Activated CD4-positive, alpha-beta T cell treated with anti-CD3 and anti-CD28 coated beads, Interleukin-2, amount 50 U/mL, for 1 hour (primary cell): ENCODE results near the gene MEGF11.

Experiments
- DNase-seq: peaks from one replicate; pipeline ENCODE4 v3.0.0-alpha.2; 2020

The MEGF11 gene

DNA sequence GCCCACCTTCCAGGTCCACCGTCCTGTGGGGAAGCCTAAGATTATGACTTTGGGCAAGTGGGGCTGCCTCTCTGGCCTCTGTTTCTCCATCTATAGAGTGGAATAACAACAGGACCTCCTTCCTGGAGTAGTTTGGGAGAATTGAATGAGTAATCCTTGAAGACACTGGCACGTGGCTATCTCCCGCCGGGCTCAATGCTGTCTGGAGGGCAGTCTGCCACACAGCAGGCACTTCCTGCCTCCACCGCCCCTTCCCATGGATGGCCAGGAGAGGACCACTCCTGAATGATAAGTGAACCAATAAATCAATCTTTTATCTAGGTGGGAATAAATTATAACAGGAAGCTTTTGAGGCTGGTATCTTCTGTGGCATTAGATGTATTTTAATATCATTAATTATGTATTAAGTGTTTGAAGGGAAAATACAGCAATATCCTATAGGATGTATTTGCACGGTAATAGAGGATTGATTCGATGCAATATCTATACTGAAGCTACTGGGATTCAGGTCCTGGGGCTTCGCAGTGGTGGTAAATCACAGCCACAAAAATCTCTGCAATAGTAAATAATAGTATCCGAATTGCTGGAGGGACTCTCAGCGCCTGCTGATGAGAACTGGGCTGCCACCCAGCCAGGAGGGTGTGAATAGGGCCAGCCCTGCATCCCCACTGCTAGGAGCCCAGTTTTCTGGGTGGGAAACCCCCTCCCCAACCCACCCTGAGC lies 15.9 kb downstream of the MEGF11 start:
- no peak for DNase-seq

DNA sequence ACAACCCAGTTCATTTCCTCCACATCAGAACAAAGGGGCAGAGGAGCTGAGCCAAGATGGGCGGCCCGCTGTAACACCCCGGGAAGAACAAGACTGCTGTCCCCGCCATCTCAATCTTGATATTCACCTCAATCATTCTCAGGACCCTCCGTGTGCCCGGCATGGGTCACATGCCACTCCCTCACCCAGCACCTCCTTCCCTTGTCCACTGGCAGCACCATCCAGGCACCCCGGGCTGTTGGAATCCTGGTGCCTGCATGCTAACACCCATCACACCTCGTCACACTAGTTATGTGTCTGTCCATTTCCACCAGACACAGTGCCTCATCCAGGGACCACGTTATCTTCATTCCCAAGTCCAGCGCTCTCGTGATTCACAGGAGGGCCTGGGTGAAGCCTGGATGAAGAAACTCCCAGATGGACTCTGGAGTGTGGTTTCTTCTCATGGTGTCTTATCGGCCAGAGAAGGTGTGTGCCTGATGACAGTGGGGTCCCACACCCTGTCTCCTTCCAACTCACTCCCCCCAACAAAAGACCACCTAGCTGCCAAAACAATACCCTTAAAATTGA lies 16.7 kb downstream of the MEGF11 start:
- no peak for DNase-seq

DNA sequence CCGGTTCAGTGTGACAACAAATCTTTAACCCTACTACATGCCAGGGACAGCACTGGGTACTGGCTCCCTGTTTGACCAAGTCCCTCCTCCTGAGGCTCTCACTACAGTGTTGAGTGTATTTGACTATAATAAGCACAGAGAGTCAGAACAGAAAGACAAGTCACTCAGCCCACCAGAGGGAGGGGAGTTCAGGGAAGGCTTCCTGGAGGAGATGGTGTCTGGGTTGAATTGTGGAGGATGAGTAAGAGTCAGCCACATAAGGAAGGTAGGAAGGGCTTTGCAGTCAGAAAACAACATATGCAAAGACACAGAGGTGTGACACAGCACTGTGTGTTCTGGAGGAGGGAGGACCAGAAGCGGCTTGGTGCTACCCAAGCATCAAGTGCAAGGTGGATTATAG lies 17.7 kb downstream of the MEGF11 start:
- DNase-seq, result no peak

DNA sequence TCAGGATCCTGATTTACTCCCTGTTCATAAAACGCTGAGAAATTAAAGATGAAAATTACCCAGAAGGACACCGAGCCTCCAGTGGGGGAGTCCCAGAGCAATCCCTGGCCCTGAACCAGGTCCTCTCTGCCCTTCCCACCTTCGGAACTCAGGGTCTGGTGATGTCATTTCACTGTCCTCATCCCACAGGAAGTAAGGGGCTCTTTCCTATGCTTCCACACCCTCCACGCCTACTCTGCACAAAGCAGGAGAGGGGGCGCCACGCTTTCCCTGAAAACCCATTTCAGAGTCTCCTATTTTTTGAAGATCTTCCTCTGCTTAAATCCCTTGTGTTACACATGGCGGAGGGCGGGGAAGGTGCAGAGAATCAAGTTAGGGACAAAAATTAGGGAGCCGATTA lies 18.8 kb downstream of the MEGF11 start:
- no peak for DNase-seq

DNA sequence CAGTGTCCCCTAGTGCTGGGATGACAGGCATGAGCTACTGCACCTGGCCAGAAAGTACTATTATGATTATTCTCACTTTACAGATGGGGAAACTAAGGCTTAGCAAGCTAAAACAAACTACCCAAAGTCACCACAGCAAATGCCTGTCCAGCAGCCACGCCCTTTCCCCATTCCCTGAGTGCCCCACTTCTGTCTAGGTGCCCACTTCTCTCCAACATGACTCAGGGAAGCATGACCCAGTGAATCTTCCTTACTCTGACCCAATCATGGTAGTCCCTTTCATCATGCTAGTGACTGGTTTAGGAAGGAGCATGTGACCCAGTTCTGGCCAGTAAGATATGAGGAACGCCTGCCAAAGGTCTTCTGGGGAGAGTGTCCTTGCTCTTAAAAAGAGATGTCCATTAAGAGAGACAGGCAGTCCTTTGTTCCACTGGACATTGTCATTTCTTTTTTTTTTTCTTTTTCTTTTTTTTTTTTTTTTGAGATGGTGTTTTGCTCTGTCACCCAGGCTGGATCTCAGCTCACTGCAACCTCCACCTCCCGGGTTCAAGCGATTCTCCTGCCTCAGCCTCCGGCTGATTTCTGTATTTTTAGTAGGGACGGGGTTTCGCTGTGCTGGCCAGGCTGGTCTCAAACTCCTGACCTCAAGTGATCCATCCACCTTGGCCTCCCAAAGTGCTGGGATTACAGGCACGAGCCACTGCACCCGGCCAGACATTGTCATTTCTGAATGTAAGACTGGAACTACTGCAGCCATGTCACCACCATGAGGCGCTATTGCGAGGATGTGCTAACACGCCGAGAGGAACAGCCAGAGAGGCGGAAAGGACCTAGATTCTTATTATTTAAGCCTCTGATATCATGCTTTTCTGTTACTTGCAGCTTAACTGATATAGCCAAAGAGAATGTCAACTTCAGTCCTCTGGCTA lies 19.8 kb downstream of the MEGF11 start:
- no peak for DNase-seq

DNA sequence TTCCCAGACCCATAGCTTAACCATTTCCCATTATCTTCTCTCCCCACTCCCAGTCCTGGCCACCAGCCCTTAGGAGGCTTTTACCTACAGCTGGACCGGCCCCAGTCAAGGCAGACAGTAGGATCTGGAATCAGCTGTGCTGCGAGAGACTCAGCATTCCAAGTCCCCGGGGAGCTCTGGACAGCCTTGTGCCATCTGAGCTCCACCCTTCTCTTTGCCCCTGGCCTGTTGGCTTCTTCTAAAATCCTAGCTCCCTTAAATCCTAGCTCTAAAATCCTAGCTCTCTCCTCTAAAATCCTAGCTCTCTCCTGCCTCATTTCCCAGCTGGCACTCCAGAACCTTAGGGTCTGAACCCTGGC lies 21.3 kb downstream of the MEGF11 start:
- DNase-seq, result no peak

DNA sequence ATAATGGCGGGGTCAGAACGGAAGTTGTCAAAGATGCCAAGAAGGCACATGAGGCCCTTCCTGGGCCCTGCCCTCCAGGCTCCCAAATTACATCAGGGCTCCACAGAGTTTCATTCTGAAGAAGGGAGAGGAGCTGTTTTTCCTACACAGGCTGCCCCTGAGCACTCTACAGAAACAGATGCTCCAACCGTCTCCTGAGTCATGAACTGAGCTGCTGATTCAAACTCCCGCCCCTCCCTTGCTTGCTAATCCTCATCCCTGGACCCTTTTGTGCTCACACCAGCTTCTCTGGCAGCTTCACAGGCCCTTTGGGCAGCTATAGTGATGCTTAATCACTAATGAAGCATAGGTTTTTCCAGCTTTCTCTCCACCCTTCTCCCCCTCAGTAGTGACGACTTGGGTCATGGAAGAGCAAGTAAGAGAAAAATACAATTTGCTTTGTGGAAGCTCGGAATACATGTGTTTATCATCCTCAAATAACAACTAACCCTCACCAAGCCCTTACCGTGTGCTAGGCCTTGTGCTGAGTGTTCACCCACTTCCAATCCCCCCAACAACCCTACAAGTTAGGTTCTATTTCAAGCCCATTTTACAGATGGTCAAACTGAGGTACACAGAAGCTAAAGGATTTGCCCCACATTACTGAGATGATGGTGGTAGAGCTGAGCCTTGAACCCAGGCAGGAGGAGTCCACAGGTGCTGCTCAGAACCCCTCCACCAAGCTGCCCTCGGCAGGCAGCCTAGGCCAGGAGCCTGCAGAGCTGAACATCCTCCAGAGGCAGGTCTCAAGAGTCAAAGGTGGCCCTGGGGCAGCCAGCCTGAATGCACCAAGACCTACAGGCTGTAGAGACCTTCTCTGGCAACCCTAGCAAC lies 21.9 kb downstream of the MEGF11 start:
- no peak for DNase-seq

DNA sequence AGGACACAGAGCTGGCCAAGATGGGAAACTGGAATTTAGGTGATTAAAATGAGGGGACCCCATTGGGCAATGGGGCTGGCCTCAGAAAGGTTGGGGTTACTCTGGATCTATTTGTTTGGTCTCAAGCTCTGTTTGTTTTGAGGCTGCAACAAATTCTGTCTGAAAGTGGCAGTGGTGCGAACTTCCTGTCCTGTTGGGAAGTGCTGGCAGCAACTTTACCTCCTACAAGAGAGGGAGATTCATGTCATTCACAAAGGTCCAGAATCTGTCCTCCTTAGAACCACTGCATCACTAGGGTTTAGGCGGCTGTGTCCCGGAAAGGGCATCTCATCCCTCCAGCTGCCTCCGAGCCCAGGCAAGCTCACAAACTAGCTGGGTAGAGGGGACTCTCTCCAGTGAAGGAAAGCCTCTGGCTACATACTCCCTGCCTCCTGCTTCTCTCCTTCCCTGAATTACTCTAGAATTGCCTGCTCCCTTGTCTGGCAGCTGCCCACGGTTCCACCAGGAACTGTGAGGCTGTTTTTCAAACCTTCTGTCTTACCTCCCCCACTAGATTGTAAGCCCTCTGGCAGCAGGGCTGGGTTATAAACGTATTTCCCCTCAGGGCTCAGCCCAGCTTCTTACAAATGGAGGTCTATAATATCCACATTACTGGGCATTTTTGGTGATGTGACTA lies 23.6 kb downstream of the MEGF11 start:
- no peak for DNase-seq

DNA sequence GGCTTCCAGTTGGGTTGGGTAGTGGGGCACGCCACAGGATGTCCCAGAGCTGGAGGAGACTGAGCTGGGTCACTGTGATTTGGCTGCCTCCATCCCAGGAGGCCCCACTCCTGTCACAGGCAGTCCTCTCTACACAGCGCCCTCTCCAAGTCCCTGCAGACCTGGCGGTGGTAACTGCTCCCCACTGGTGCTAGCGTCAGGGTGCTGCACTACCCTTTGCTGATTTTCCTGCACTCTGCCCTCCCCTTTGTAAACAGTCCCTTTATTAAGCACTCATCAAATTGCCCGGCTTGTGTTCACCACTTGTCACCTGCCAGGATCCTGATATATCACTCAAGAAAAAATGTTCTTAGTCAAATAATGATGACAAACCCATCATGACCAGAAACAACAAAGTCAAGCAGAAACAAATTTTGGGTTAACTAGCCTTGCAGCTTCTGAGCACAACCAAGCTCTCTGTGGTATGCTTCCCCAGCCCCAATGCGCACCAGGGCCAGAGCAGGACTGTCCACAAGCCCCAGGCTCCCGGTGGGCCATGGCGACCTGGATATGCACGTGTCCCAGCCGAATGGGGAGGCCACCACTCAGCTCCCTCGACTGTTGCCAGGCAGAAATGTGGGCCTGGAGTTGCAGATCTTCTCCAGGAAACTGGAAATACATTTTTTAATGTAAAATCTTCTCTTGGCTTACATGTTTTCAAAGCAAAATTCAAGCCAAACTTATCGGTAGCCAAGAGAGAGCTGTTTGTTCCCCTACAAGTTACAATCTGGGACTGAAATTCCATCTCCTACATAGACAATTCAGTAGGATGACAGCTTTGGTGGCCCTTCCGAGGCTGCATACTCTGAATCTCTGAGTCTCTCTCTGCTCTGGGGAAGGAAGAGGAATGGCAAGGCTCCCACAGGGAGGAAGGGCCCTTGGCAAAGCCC lies 24.5 kb downstream of the MEGF11 start:
- DNase-seq, result no peak

DNA sequence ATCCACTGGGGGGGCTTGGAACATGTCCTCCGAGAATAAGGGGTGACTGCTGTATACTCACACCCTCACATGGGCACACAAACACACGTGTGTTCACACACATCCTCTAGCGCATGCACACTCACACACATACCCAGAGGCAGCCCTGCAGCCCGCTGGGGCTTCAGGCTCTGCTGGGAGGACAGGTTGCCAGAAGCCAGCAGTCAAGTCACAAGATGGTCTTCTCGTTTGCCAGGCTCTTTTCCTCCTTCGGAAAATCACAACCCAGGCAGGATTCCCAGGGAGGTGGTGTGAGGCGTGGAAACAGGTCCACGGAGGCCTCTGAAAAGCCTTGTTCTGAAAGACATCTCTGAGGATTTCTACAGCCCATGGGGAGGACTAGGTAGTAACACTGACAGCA lies 26.8 kb downstream of the MEGF11 start:
- no peak for DNase-seq

DNA sequence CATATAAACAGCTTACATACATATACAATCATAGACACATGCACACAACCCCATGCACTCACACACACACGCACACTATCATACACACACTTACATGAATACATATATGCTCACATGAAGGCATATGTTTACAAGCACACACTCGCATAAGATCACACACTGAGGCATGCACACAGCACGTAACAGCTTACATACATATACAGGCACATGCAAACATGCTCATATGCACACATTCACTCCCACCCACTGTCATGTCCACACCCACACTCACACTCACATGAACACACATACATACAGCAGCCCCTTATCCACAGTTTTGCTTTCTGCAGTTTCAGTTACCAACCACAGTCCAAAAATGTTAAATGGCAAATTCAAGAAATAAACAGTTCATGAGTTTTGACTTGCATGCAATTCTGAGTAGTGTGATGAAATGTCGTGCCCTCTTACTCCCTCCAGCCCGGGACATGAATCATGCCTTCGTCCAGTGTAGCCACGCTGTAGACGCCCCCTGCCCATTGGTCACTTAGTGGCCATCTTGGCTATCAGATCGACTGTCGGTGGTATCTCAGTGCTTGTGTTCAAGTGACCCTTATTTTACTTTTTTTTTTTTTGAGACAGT lies 27.8 kb downstream of the MEGF11 start:
- DNase-seq, result no peak

DNA sequence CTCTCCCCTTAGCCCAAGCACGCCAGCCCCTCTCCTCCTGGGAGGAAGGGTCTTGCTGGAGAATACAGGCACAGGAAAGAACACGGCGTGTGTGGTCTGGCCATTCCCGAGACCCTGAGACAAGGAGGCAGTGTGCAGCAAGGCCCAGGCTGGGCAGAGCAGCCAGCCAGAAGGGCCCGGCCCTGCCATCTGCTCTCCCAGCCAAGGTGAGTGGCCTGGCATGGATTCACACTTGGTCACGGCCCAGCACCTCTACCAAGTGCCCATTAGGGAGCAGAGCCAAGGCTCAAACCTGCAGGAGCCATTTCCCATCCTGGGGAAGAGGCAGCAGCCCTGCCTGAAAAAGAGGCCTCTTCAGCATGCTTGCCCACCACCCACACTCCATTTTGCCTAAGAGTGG lies 28.6 kb downstream of the MEGF11 start:
- DNase-seq, result no peak

DNA sequence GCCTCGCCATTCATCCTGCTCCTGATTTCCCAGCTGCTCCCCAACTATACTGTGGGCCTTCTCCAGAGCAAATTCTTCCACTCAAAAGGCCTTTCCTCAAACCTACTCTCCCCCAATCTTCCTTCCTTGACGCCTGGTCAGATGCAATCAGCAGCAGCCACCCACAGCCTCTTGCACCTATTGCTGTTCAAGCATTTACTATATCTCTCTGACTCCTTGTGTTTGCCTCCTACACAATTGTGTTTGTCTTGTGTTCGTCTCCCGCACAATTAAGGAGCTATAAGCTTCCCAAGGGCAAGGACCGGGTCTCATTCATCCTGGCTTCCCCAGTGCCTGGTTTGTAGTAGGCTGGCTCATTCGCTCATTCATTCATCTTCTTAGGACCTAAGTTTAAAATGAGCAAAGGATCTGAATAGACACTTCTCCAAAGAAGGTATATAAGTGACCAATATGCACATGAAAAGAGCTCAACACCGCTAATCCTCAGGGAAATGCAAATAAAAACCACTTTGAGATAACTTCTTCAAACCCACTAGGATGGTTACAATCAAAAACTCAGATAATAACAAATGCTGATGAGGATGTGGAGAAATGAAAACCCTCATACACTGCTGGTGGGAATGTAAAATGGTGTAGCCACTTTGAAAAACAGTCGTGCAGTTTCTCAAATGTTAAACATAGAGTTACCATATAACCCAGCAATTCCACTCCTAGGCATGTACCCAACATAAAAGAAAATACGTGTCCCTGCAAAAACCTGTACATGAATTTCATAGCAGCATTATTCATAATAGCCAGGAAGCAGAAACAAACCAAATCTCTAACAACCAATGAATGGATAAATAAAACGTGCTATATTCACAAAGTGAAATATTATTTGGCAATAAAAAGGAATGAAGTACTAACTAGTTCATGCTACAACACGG lies 31.0 kb downstream of the MEGF11 start:
- no peak for DNase-seq

DNA sequence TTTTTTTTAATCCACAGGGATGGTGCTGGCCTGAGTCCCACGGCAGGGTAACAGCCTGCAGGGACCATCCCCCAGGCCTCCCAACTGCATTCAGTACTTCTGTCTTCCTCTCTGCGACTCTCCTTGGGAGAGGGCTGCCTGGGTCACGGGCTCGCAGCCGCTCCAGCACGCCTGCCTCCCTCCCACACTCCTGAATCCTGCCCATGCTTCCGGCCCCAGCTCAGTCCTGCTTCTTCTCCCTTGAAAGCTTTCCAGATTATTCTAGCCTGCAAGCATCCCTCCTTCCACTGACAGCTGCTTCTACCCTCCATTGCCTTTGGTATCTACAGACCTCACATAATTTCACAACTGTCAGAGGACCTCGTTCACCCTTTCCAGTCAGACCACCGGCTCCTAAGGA lies 32.4 kb downstream of the MEGF11 start:
- DNase-seq, result no peak

DNA sequence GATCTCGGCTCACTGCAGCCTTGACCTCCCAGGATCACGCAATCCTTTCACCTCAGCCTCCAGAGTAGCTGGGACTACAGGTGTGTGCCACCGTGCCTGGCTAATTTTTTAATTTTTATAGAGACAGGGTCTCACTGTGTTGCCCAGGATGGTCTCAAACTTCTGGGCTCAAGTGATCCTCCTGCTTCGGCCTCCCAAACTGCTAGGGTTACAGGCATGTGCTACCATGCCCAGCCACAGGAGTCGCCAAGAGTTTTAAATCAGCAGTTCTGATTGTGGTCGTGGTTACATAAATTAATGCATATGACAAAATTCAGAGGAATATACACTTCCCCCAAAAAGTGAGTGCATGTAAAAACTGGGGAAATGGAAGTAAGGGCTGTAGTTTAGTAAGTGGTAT lies 32.9 kb downstream of the MEGF11 start:
- DNase-seq, result no peak

DNA sequence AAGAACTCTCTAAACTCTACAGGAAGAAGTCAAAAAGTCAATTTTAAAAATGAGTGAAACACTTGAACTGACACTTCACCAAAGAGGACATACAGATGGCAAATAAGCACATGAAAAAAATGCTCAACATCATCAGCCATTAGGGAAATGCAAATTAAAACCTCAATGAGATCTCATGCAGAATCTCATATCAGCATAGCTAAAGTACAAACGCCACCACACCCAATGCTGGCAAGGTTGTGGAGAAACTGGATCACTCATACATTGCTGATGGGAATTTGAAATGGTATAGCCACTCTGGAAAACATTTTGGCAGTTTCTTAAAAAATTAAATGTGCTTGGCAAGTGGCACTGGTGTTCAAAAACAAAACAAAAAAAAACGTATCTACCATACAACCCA lies 34.2 kb downstream of the MEGF11 start:
- no peak for DNase-seq

DNA sequence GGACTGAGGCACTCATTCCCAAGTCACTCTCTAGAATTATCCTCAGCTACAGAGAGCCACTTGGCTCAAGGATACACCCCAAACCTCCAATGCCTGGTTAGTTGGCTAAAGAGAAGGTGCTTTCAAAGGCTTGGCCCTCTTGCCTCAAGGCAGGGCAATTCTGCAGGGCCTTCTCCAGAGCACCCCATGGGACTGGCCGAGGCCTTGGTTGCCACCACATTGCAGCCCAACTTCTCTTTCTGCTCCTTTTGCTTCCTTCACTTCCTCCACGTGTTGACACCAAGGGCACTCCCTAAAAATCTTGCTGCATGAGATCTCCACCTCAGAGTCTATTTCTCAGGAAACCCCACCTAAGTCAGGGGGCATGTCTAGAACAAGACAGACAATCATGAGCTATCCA lies 36.7 kb downstream of the MEGF11 start:
- no peak for DNase-seq

DNA sequence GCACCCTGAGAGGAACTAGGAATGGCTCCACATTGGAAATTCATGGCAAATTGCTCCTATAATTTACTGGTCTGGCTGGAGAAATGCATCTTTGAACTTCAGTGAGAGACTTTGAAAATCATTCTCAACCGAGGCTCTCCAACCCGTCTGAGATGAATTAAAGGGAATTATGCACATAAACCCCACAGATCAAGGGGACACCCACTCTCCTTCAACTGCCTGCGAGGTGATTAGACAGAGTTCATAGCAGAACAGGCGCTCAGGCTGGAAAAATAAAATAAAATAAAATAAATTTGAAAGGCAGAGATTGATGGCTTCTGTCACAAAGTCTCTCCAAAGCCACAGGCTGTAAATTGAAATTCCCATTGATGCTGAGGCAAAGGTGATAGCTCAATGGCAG lies 37.7 kb downstream of the MEGF11 start:
- DNase-seq, result no peak

DNA sequence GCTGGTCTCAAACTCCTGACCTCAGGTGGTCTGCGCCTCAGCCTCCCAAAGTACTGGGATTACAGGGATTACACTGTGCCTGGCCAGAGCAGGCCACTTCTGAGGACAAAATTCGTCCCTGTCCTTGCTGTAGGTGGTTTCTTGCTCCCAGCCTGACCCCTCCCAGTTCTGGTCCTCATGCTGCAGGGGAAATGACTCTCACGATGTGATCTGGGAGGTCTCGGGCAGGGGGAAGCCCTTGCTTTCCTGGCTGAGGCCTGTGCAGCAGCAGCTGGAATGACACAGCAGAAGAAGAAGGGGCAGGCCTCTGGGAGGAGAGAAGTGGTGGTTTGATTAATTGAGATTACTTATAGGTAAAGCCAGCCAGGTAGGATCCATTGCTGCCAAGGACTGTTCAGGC lies 39.3 kb downstream of the MEGF11 start:
- no peak for DNase-seq

DNA sequence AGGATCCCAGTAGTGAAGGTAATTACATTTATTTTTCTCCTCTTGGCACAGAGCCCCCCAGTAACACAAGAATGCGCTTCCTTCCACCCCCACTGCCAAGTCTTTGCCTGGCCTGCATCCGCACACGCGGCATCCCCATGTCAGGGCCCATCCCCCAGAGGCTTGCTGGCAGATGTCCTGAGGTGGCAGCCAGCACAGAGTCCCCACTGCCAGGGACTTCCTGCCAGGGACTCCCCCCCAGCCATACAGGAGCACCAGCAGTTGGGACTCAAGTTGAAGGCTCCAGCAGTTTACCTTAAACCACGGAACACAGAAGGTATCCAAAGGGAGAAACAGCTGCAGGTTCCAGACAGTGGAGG lies 41.0 kb downstream of the MEGF11 start:
- no peak for DNase-seq
